SK-N-SH treated with all-trans-retinoic acid at 6 μM for 48 hours (cell line): ENCODE data around the gene LANCL2.
A peak's percentile ranks its signal among the peaks of the same experiment; 100 is the strongest.

Experiments used
- ATAC-seq: fragments of 200-7000 bp; cut with Tn5 transposase; 3 replicates; pipeline ENCODE4 v1.9.1; 2020; ENCODE audit warnings: mild to moderate bottlenecking, moderate library complexity
- ARNTL ChIP-seq: fragments of 450-650 bp; formaldehyde crosslinking; IDR thresholded peaks from 2 replicates; pipeline ENCODE4 v1.5.0; 2020; ENCODE audit warnings: low read depth, mild to moderate bottlenecking, moderate library complexity, borderline replicate concordance
- ESRRG ChIP-seq: fragments of 250-450 bp; sonication (Bioruptor Pico); IDR thresholded peaks from 2 replicates; pipeline ENCODE4 v1.6.1; 2021; ENCODE audit warnings: mild to moderate bottlenecking
- ISL1 ChIP-seq: fragments of 250-450 bp; sonication (Bioruptor Pico); IDR thresholded peaks from 2 replicates; pipeline ENCODE4 v2.1.2; 2022; ENCODE audit warnings: mild to moderate bottlenecking, moderate library complexity
- OSR1 ChIP-seq: fragments of 250-450 bp; sonication (Bioruptor Pico); IDR thresholded peaks from 2 replicates; pipeline ENCODE4 v1.8.0; 2022; ENCODE audit warnings: moderate library complexity, mild to moderate bottlenecking, inconsistent platforms
- PPARA ChIP-seq: fragments of 250-450 bp; sonication (Bioruptor Pico); IDR thresholded peaks from 2 replicates; pipeline ENCODE4 v1.5.0; 2020; ENCODE audit warnings: mild to moderate bottlenecking, borderline replicate concordance
- RARB ChIP-seq: fragments of 250-450 bp; sonication (Bioruptor Pico); IDR thresholded peaks from 2 replicates; pipeline ENCODE4 v1.8.0; 2021; ENCODE audit warnings: mild to moderate bottlenecking, moderate library complexity
- TCF4 ChIP-seq: fragments of 250-450 bp; sonication (Bioruptor Pico); IDR thresholded peaks from 2 replicates; pipeline ENCODE4 v1.8.0; 2021; ENCODE audit warnings: mild to moderate bottlenecking, moderate library complexity, borderline replicate concordance
- TOX ChIP-seq: fragments of 250-450 bp; sonication (Bioruptor Pico); IDR thresholded peaks from 2 replicates; pipeline ENCODE4 v1.8.0; 2021; ENCODE audit warnings: mild to moderate bottlenecking, moderate library complexity, borderline replicate concordance
- ZFP3 ChIP-seq: fragments of 250-450 bp; sonication (Bioruptor Pico); IDR thresholded peaks from 2 replicates; pipeline ENCODE4 v1.5.0; 2020; ENCODE audit warnings: mild to moderate bottlenecking, moderate library complexity
- ZNF565 ChIP-seq: fragments of 450-650 bp; formaldehyde crosslinking; conservative IDR thresholded peaks from 2 replicates; pipeline ENCODE4 v1.5.0; 2020; ENCODE audit warnings: low read depth, mild to moderate bottlenecking, moderate library complexity
- ZNF70 ChIP-seq: fragments of 450-650 bp; formaldehyde crosslinking; IDR thresholded peaks from 2 replicates; pipeline ENCODE4 v1.5.0; 2020; ENCODE audit warnings: mild to moderate bottlenecking, moderate library complexity
- TF ChIP-seq, protein P1 (sequence below): fragments of 250-450 bp; sonication (Bioruptor Pico); IDR thresholded peaks from 2 replicates; pipeline ENCODE4 v1.8.0; 2021; ENCODE audit warnings: low read depth, mild to moderate bottlenecking, moderate library complexity, borderline replicate concordance
- TF ChIP-seq, protein P2 (sequence below): fragments of 250-450 bp; sonication (Bioruptor Pico); IDR thresholded peaks from 2 replicates; pipeline ENCODE4 v1.8.0; 2020; ENCODE audit warnings: mild to moderate bottlenecking, moderate library complexity, borderline replicate concordance
- TF ChIP-seq, protein P3 (sequence below): fragments of 250-450 bp; sonication (Bioruptor Pico); IDR thresholded peaks from 2 replicates; pipeline ENCODE4 v1.5.1; 2021; ENCODE audit warnings: mild to moderate bottlenecking, moderate library complexity
- TF ChIP-seq, protein P4 (sequence below): fragments of 250-450 bp; sonication (Bioruptor Pico); IDR thresholded peaks from 2 replicates; pipeline ENCODE4 v1.5.0; 2020; ENCODE audit warnings: mild to moderate bottlenecking, moderate library complexity
- TF ChIP-seq, protein P5 (sequence below): fragments of 250-450 bp; sonication (Bioruptor Pico); IDR thresholded peaks from 2 replicates; pipeline ENCODE4 v1.5.1; 2020; ENCODE audit warnings: low read depth, mild to moderate bottlenecking, moderate library complexity

Gene LANCL2

DNA sequence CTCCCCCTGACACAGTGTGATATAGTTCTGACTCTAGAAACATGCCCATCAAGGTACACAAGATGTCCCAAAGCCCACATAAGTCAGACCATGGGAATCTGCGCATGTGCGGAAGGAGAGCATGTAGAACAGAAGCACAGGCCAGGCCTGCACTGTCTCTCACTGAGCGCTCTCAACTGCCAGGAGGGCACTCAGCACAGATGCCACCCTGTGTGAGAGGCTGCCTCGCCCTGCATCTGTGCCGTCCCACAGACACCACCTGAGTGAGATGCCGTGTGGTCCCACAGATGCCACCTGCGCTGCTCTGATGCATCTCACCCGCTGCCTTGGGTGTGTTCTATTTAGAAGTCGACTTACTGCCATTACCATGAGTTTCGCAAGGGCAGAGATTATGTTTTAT is 108.8 kb downstream of the LANCL2 start:
- ATAC-seq: no peak
- no peak for TF ChIP-seq ESRRG
- no peak for TF ChIP-seq ARNTL (CRISPR knock-in tag)
- no peak for TF ChIP-seq ISL1

DNA sequence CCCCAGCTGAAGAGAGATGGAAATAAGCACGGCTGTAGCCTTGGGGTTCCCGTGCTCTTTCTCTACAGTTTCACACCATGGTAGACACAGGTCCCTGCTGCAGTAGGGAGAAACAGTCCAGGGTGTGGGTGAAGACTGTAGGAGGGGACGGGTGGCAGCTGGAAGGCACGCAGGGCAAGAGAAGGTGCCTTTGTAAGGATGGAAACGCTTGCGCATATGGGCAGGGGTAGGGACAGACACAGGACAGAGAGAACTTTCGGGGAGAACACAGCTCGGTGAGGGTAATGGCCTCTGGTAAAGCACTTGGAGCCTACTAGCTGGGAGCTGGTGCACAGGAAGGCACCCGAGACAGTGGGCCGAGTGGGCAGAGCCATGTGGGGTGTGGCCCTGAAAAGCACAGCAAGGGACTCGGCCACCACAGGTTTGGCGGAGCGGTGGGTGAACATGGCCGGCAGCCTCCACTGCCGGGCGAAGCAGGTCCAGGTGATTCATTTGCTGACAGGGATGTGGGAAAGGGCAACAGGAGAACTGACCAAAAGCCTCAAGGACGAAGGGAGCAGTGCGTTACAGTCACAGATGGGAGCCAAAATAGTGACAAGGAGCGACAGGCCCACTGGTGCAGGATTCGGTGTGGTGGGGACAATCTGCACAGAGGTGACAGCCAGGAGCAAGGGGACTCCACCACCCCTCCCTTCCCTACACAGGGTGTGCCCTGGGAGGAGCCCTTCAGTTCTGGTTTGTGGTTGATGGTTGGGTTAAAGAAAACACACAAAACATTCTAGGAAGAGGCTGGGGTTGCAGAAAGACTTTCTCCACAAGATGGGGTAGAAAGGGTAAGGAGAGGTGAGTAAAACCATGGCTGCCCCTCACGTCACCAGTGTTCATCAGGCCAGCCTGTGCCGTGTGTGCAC is 110.1 kb downstream of the LANCL2 start:
- no peak for ATAC-seq
- no peak for TF ChIP-seq TCF4 (CRISPR knock-in tag)
- no peak for TF ChIP-seq PPARA (CRISPR knock-in tag)

DNA sequence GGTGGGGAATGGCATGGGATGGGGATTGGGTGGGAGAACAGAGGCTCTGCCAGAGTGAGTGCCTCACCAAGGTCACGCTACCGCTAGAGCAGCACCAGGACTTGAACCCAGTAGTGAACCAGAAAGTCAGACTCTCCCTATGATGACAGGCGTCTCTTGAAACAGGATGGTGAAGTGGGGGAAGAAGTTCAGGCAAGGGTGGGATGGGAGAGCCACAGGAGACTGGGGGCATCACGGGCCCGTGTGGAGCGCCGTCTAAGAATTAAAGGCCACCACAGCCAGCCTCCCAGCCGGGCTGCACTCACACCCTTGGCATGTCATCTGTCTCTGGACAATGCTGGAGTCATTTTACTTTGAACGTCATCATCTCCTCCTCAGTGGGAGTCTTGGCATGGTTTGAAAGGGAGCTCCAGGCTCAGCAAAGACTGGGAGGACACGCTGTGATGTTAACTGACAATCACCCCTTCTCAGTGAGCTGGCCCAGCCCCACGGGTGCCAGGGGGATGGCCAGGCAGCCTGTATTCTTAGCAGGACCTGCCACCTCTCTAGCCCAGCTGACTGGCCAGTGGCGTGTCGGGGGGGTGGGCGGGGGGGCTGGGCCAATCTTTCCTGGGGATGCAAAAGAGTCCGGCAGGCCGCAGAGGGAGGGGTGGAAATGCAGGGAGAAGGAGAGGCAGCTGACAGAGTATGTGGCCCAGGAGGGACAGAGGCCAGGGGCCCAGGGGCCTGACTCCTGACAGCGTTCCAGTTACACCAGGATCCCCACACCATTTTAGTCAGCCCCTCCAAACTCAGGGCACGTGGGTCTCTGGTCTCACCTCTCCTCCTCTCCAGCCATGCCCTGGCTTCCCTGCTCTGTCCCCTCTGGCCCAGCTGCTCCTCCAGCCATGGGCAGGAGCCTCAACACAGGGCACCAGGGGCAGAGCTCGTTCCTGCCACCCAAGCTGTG is 111.0 kb downstream of the LANCL2 start:
- TF ChIP-seq, protein P1, sequence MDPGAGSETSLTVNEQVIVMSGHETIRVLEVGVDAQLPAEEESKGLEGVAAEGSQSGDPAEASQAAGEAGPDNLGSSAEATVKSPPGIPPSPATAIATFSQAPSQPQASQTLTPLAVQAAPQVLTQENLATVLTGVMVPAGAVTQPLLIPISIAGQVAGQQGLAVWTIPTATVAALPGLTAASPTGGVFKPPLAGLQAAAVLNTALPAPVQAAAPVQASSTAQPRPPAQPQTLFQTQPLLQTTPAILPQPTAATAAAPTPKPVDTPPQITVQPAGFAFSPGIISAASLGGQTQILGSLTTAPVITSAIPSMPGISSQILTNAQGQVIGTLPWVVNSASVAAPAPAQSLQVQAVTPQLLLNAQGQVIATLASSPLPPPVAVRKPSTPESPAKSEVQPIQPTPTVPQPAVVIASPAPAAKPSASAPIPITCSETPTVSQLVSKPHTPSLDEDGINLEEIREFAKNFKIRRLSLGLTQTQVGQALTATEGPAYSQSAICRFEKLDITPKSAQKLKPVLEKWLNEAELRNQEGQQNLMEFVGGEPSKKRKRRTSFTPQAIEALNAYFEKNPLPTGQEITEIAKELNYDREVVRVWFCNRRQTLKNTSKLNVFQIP: no peak
- TF ChIP-seq, protein P2, sequence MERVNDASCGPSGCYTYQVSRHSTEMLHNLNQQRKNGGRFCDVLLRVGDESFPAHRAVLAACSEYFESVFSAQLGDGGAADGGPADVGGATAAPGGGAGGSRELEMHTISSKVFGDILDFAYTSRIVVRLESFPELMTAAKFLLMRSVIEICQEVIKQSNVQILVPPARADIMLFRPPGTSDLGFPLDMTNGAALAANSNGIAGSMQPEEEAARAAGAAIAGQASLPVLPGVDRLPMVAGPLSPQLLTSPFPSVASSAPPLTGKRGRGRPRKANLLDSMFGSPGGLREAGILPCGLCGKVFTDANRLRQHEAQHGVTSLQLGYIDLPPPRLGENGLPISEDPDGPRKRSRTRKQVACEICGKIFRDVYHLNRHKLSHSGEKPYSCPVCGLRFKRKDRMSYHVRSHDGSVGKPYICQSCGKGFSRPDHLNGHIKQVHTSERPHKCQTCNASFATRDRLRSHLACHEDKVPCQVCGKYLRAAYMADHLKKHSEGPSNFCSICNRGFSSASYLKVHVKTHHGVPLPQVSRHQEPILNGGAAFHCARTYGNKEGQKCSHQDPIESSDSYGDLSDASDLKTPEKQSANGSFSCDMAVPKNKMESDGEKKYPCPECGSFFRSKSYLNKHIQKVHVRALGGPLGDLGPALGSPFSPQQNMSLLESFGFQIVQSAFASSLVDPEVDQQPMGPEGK (CRISPR knock-in tag): no peak
- TF ChIP-seq, protein P3, sequence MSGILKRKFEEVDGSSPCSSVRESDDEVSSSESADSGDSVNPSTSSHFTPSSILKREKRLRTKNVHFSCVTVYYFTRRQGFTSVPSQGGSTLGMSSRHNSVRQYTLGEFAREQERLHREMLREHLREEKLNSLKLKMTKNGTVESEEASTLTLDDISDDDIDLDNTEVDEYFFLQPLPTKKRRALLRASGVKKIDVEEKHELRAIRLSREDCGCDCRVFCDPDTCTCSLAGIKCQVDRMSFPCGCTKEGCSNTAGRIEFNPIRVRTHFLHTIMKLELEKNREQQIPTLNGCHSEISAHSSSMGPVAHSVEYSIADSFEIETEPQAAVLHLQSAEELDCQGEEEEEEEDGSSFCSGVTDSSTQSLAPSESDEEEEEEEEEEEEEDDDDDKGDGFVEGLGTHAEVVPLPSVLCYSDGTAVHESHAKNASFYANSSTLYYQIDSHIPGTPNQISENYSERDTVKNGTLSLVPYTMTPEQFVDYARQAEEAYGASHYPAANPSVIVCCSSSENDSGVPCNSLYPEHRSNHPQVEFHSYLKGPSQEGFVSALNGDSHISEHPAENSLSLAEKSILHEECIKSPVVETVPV (CRISPR knock-in tag): no peak
- TF ChIP-seq RARB (CRISPR knock-in tag): no peak
- no peak for TF ChIP-seq TOX
- TF ChIP-seq ZNF565 (CRISPR knock-in tag): no peak

DNA sequence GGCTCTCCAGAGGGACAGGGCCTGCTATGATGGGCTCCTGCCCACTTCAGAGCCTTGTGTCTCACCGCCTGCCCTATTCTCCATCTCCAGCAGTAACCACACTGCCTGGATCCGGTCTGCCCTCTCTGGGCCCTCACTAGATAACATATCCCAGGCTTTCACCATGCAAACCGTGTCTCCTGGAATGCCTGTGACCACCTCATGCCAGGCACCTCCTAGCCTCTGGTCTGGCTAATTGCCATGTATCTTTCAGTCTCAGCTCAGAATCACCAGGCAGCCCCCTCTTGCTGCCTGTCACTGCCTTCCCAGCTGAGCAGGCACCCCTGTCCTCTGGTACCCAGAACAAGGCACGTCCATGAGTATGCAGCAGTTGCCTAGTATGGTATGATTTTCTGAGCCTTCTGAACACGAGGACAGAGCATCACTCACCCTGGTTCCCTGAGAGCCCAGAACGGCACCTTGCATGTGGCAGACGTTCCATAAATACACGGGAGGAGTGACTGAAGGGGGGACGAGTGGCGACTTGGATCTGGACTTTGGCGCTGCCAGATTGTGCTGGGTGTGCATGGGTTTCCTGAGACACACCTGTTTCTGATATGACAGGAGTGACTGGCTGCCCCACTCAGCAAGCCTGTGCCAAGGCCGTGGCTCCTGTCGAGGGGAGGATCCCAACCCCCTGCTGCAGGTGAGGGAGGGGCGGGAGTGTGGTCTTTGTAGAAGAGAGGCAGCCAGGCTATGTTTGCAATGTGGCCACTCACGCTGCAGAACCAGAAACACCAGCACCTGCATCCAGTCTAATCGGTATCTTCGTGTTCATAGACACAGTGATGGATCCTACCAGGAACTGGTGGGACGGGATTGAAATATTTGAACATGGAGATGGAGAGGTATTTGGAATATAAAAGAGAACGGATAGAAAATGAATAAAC is 112.0 kb downstream of the LANCL2 start:
- ATAC-seq: no peak
- TF ChIP-seq TOX: no peak
- TF ChIP-seq ESRRG: no peak
- TF ChIP-seq, protein P2 (CRISPR knock-in tag): no peak
- TF ChIP-seq, protein P4, sequence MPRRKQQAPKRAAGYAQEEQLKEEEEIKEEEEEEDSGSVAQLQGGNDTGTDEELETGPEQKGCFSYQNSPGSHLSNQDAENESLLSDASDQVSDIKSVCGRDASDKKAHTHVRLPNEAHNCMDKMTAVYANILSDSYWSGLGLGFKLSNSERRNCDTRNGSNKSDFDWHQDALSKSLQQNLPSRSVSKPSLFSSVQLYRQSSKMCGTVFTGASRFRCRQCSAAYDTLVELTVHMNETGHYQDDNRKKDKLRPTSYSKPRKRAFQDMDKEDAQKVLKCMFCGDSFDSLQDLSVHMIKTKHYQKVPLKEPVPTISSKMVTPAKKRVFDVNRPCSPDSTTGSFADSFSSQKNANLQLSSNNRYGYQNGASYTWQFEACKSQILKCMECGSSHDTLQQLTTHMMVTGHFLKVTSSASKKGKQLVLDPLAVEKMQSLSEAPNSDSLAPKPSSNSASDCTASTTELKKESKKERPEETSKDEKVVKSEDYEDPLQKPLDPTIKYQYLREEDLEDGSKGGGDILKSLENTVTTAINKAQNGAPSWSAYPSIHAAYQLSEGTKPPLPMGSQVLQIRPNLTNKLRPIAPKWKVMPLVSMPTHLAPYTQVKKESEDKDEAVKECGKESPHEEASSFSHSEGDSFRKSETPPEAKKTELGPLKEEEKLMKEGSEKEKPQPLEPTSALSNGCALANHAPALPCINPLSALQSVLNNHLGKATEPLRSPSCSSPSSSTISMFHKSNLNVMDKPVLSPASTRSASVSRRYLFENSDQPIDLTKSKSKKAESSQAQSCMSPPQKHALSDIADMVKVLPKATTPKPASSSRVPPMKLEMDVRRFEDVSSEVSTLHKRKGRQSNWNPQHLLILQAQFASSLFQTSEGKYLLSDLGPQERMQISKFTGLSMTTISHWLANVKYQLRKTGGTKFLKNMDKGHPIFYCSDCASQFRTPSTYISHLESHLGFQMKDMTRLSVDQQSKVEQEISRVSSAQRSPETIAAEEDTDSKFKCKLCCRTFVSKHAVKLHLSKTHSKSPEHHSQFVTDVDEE (CRISPR knock-in tag): no peak
- no peak for TF ChIP-seq OSR1 (CRISPR knock-in tag)
- no peak for TF ChIP-seq ZNF565 (CRISPR knock-in tag)
- no peak for TF ChIP-seq ZNF70
- TF ChIP-seq, protein P1: no peak
- TF ChIP-seq, protein P5, sequence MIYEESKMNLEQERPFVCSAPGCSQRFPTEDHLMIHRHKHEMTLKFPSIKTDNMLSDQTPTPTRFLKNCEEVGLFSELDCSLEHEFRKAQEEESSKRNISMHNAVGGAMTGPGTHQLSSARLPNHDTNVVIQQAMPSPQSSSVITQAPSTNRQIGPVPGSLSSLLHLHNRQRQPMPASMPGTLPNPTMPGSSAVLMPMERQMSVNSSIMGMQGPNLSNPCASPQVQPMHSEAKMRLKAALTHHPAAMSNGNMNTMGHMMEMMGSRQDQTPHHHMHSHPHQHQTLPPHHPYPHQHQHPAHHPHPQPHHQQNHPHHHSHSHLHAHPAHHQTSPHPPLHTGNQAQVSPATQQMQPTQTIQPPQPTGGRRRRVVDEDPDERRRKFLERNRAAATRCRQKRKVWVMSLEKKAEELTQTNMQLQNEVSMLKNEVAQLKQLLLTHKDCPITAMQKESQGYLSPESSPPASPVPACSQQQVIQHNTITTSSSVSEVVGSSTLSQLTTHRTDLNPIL (CRISPR knock-in tag): no peak
- TF ChIP-seq ZFP3: no peak

More for the DNA sequence above, 111.0 kb downstream of the LANCL2 start:
- peak; percentile 13 for ATAC-seq
